Tibial nerve (tissue), 3 donors: ENCODE measurements around the gene CD226.

Experiments
- CTCF ChIP-seq, 5 experiments: fragments of 200-600 bp in 3 of 5; fragments of 450-650 bp in 2 of 5; sonication (generic) in 3 of 5; IDR thresholded peaks; one replicate each; pipeline ENCODE4 v1.5.1; 2016 to 2019; ENCODE audit warnings: antibody characterized with exemption in 5 of 5, mild to moderate bottlenecking in 3 of 5, moderate library complexity in 2 of 5
- POLR2A ChIP-seq, 2 donors: fragments of 450-650 bp; IDR thresholded peaks; one replicate each; pipeline ENCODE4 v1.6.1; 2017; ENCODE audit warnings: antibody characterized with exemption in 2 of 2, mild to moderate bottlenecking in 2 of 2, moderate library complexity in 2 of 2

- TF ChIP-seq CTCF (IDR thresholded peaks at IDR 0.05): no peak
- no peak for TF ChIP-seq POLR2A (IDR thresholded peaks at IDR 0.05)
These were observed 50.1 kb downstream of the CD226 start for GRCh38 chr18:69897397-69898108.
